H1 (cell line): Measurements from ENCODE around the gene TSHZ2. TPM values are rescaled to one million over a fixed set of nuclear protein-coding genes. Genes with fewer than 3 reads are reported as not detected.

Source experiments
- CHD7 ChIP-seq: fragments of 300-600 bp; sonication (generic); IDR thresholded peaks from 2 replicates; pipeline ENCODE4 v1.7.1; 2012; ENCODE audit warnings: low read length, moderate library complexity, mild to moderate bottlenecking, inconsistent platforms; ENCODE audit not compliant: insufficient replicate concordance
- polyA plus RNA-seq, 7 experiments: library from polyadenylated mRNA; depleted of rRNA in 3 of 7; stranded (reverse) in 5 of 7; unstranded in 2 of 7; fragments of >200 nt in 5 of 7; fragments of 200-250 nt in 2 of 7; gene quantifications; 1 replicate in 5 of 7; 2 replicates in 1 of 7; 4 replicates in 1 of 7; pipeline versions ENCODE4 v1.2.1 to v1.2.3, GENCODE V29; 2011 to 2013; ENCODE audit warnings: missing spikeins in 2 of 7, mixed read lengths in 2 of 7
- total RNA-seq: library from RNA; stranded (reverse); fragmentation: NEBNext Ultra II Directional; extraction: Animal tissue kit (Norgen Biotek cat#: 25700); gene quantifications from 2 replicates; pipeline ENCODE4 v1.2.1, GENCODE V29; 2021
- TF ChIP-seq, protein P1 (sequence below), 3 experiments: IDR thresholded peaks; 1 replicate in 2 of 3; 2 replicates in 1 of 3; pipeline versions ENCODE4 v1.5.1 to v1.6.1; 2011; ENCODE audit warnings: low read length in 3 of 3, mild to moderate bottlenecking in 3 of 3, inconsistent platforms in 2 of 3, low read depth in 1 of 3, moderate library complexity in 1 of 3; ENCODE audit not compliant: insufficient read depth in 1 of 3; ENCODE audit errors: control extremely low read depth in 1 of 3

TSHZ2 gene
- total and polyA plus RNA-seq, 2 of the 8 experiments (the other 6 are each of a cell fraction or from before 2014, with no cell fraction given) = 0.14 to 0.30 TPM

GRCh38 chr20:53138454-53139262, 166.5 kb downstream of the TSHZ2 start (continued):
- no peak for TF ChIP-seq CHD7
- TF ChIP-seq, protein P1, sequence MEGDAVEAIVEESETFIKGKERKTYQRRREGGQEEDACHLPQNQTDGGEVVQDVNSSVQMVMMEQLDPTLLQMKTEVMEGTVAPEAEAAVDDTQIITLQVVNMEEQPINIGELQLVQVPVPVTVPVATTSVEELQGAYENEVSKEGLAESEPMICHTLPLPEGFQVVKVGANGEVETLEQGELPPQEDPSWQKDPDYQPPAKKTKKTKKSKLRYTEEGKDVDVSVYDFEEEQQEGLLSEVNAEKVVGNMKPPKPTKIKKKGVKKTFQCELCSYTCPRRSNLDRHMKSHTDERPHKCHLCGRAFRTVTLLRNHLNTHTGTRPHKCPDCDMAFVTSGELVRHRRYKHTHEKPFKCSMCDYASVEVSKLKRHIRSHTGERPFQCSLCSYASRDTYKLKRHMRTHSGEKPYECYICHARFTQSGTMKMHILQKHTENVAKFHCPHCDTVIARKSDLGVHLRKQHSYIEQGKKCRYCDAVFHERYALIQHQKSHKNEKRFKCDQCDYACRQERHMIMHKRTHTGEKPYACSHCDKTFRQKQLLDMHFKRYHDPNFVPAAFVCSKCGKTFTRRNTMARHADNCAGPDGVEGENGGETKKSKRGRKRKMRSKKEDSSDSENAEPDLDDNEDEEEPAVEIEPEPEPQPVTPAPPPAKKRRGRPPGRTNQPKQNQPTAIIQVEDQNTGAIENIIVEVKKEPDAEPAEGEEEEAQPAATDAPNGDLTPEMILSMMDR (IDR thresholded peaks at IDR 0.05; ENCODE audit: control extremely low read depth in 1 of 3, insufficient read depth in 1 of 3, low read depth in 1 of 3, low read length in 3 of 3) = no peak
- TF ChIP-seq, all 59 proteins: peak for 0
